Measurements from ENCODE around the gene IL27RA. TPM values are rescaled to one million over a fixed set of nuclear protein-coding genes. Genes with fewer than 3 reads are reported as not detected.

Gene IL27RA
- total and polyA plus RNA-seq, 3 donors from 2014 or later, result 3.5 to 5.2 (median 4.9) TPM

DNA sequence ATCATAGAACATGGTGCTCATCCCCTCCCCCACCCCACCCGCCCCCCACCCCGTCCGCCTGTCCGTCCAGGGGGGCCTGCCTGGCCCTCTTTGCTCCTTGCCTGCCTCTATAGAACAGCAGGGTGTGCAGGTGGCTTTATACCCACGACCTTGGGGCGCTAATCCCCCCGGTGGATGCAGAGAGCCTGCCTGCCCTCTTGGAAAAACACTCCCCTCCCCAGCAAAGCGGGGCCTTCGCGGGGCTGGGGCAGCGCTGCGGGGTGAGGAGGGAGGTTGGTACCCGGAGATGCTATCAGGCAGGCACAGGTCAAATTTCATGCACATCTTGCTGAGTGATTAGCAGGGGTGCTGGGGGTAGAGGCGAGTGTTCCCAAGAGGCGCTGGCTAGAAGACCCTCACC, 47.4 kb upstream of the IL27RA start:
- H3K9me3 ChIP-seq, result no peaks in the 10 kb centered on the region
- H3K4me1 ChIP-seq, result peaks cover 16% of the 10 kb centered on the region
- TF ChIP-seq CTCF (IDR thresholded peaks at IDR 0.05) (no peak), POLR2A (IDR thresholded peaks at IDR 0.05) (no peak)
- 80 to 94% methylated on average over 5 to 15 of the region's 15 CpGs for WGBS, 2 donors
- no peak for DNase-seq
- intact Hi-C loops (cut with DNase I; ENCODE audit: low total_unique reads), result no loop called here
- H3K27ac ChIP-seq, result no peak overlapping the region
- H3K27me3 ChIP-seq, result no peaks in the 10 kb centered on the region
- no peak overlapping the region for H3K4me3 ChIP-seq
- H3K36me3 ChIP-seq (ENCODE audit: low read depth, missing control alignments), result no peaks in the 10 kb centered on the region

DNA sequence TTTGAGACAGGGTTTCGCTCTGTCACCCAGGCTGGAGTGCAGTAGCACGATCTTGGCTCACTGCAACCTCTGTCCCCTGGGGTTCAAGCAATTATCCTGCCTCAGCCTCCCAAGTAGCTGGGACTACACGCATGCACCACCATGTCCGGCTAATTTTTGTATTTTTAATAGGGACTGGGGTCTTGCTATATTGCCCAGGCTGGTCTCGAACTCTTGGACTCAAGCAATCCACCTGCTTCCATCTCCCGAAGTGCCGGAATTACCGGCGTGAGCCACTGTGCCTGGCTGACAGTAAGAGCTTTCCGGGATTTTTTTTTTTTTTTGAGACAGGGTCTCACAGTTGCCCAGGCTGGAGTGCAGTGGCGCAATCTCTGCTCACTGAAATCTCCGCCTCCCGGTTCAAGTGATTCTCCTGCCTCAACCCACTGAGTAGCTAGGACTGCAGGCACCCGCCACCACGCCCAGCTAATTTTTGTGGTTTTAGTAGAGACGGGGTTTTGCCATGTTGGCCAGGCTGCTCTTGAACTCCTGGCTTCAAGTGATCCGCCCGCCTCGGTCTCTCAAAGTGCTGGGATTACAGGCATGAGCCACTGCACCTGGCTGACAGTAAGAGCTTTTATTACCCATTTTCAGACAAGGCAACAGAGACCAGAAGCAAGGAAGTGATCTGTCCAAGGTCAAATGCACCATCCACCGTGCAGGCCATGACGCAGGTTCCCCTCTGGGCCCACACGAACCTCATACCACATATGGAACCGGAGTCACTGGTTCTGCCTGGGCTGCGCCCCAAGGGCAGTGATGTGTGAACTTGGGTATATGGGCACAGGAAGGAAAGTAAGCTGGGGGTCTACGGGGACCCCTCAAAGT, 46.5 kb upstream of the IL27RA start:
- Histone ChIP-seq H3K4me1 (peaks cover 16% of the 10 kb centered on the region), H3K27ac (no peak overlapping the region), H3K27me3 (no peaks in the 10 kb centered on the region), H3K9me3 (no peaks in the 10 kb centered on the region), H3K4me3 (no peak overlapping the region), H3K36me3 (ENCODE audit: low read depth, missing control alignments) (no peaks in the 10 kb centered on the region)
- TF ChIP-seq POLR2A (IDR thresholded peaks at IDR 0.05) (no peak), CTCF (IDR thresholded peaks at IDR 0.05) (no peak)
- intact Hi-C loops (cut with DNase I; ENCODE audit: low total_unique reads), result no loop called here
- 92 to 93% methylated on average over 21 to 25 of the region's 25 CpGs for WGBS, 2 donors
- DNase-seq, result no peak

DNA sequence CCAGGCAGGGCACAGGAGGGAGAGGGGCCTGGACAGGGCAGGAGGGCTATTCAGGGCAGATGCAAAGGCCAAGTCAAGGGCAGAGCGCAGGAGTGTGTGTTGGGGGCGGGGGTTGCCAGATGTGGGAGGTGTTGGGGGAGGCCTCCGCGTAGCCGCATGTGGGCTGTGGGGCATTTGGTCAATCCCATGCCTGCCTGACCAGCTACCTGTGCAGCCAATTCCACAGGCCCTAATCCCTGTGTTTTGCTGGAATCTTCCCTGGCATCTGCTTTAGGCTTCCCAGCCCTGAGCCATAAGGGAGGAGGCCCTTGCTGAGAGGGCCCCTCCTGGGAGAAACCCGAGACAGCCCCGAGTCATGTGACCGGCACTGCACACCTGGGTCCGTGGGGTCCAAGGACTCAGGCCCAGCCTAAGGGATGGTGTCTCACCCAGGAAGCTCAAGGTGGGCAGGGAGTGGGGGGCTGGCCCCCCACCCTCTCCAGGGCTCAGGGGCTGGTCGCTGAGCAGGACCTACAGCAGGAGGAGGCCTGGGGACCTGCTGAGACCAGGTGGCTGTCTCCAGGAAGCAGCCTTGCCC, 45.7 kb upstream of the IL27RA start:
- 78 to 92% methylated on average over 4 to 10 of the region's 10 CpGs for WGBS, 2 donors
- Histone ChIP-seq H3K27me3 (no peaks in the 10 kb centered on the region), H3K9me3 (no peaks in the 10 kb centered on the region), H3K4me3 (no peak overlapping the region), H3K4me1 (peaks cover 16% of the 10 kb centered on the region), H3K27ac (peak overlapping the region; percentile 79 to 80), H3K36me3 (ENCODE audit: low read depth, missing control alignments) (no peaks in the 10 kb centered on the region)
- no peak for DNase-seq
- TF ChIP-seq CTCF (IDR thresholded peaks at IDR 0.05), result no peak
- intact Hi-C loops (cut with DNase I; ENCODE audit: low total_unique reads), result no loop called here

GRCh38 chr19:13986348-13986904, 45.1 kb upstream of the IL27RA start:
- intact Hi-C loops (cut with DNase I; ENCODE audit: low total_unique reads), result no loop called here
- Histone ChIP-seq H3K27ac (peak overlapping the region; percentile 79 to 80), H3K4me3 (no peak overlapping the region), H3K4me1 (peaks cover 17% of the 10 kb centered on the region), H3K36me3 (ENCODE audit: low read depth, missing control alignments) (no peaks in the 10 kb centered on the region), H3K9me3 (no peaks in the 10 kb centered on the region), H3K27me3 (no peaks in the 10 kb centered on the region)
- TF ChIP-seq CTCF (IDR thresholded peaks at IDR 0.05), result no peak
- no peak for TF ChIP-seq POLR2A (IDR thresholded peaks at IDR 0.05)
- WGBS, 2 donors, result 47 to 56% methylated on average over 15 to 18 of the region's 19 CpGs
- peak; percentile 77 for DNase-seq

Measured in testis (tissue), 3 donors.